ENCODE data around the gene GABARAP. TPM values are rescaled to one million over a fixed set of nuclear protein-coding genes. Genes with fewer than 3 reads are reported as not detected.
A peak's percentile ranks its signal among the peaks of the same experiment; 100 is the strongest.

The GABARAP gene
- total and polyA plus RNA-seq, 2 of the 13 experiments (the other 11 are each of a cell fraction or from before 2014, with no cell fraction given) = 161 to 310 TPM

- no peak for TF ChIP-seq AKAP8 (CRISPR knock-in tag; IDR thresholded peaks at IDR 0.05)
- TF ChIP-seq TCF7 (IDR thresholded peaks at IDR 0.05; ENCODE audit: low read depth) = no peak
- no peak for TF ChIP-seq ZNF770 (CRISPR knock-in tag; IDR thresholded peaks at IDR 0.05)
- TF ChIP-seq GATAD1 (CRISPR knock-in tag; IDR thresholded peaks at IDR 0.05) = no peak
- no peak for TF ChIP-seq ZZZ3 (CRISPR knock-in tag; IDR thresholded peaks at IDR 0.05; ENCODE audit: borderline replicate concordance)
- no peak for TF ChIP-seq MBD4 (IDR thresholded peaks at IDR 0.05; ENCODE audit: borderline replicate concordance, low read length)
- TF ChIP-seq PPARG (CRISPR knock-in tag; conservative IDR thresholded peaks at IDR 0.05) = peak; percentile 47
- TF ChIP-seq ZNF772 (CRISPR knock-in tag; IDR thresholded peaks at IDR 0.05) = no peak
- no peak for TF ChIP-seq KMT2B (CRISPR knock-in tag; IDR thresholded peaks at IDR 0.05)
- TF ChIP-seq GABPA (IDR thresholded peaks at IDR 0.05; ENCODE audit: low read depth, low read length) = no peak
- TF ChIP-seq GABPA (CRISPR knock-in tag; IDR thresholded peaks at IDR 0.05; ENCODE audit: low read depth) = no peak
- TF ChIP-seq XRCC5 (optimal IDR thresholded peaks at IDR 0.05; ENCODE audit: low read length) = no peak
- TF ChIP-seq ZNF496 (CRISPR knock-in tag; IDR thresholded peaks at IDR 0.05; ENCODE audit: insufficient replicate concordance) = no peak
- TF ChIP-seq ZNF687 (CRISPR knock-in tag; IDR thresholded peaks at IDR 0.05) = peak; percentile 77
- TF ChIP-seq TRAFD1 (CRISPR knock-in tag; IDR thresholded peaks at IDR 0.05; ENCODE audit: borderline replicate concordance) = no peak
- TF ChIP-seq ZNF552 (CRISPR knock-in tag; IDR thresholded peaks at IDR 0.05; ENCODE audit: borderline replicate concordance) = no peak
- TF ChIP-seq ZFP62 (CRISPR knock-in tag; IDR thresholded peaks at IDR 0.05) = no peak
- TF ChIP-seq IKZF1 (IDR thresholded peaks at IDR 0.05) = no peak
- TF ChIP-seq SNAI1 (CRISPR knock-in tag; IDR thresholded peaks at IDR 0.05; ENCODE audit: borderline replicate concordance) = no peak
- no peak for TF ChIP-seq PAWR (CRISPR knock-in tag; IDR thresholded peaks at IDR 0.05; ENCODE audit: borderline replicate concordance)
- TF ChIP-seq POLR2AphosphoS5 (IDR thresholded peaks at IDR 0.05; ENCODE audit: low read depth, low read length) = peak; percentile 48; the same call in 1 of the 2 replicates
- TF ChIP-seq FIP1L1 (IDR thresholded peaks at IDR 0.05; ENCODE audit: borderline replicate concordance, insufficient read depth, low read depth, low read length) = no peak
- TF ChIP-seq ZNF556 (CRISPR knock-in tag; IDR thresholded peaks at IDR 0.05; ENCODE audit: borderline replicate concordance) = no peak
- TF ChIP-seq HDAC2 (CRISPR knock-in tag; IDR thresholded peaks at IDR 0.05) = peak; percentile 39; the same call in 1 of the 2 replicates
Measured at GRCh38 chr17:7258731-7259554, 16.7 kb upstream of the GABARAP start (continued).
